ENCODE results near the gene NF1. TPM values are rescaled to one million over a fixed set of nuclear protein-coding genes. Genes with fewer than 3 reads are reported as not detected.

Gene NF1
- total and polyA plus RNA-seq, 4 donors = 8.4 to 116 (median 25.5) TPM

- H3K27ac ChIP-seq (ENCODE audit: low read depth in 1 of 2, low read length in 1 of 2) = no peak overlapping the region
- H3K4me1 ChIP-seq (ENCODE audit: control insufficient read depth in 5 of 5, insufficient read depth in 5 of 5, low read length in 5 of 5) = peaks cover 0 to 2% (median 0%) of the 10 kb centered on the region in 5 donors
- 51 to 74% methylated on average over 4 of the region's 4 CpGs for WGBS, 2 donors
- DNase-seq (no peak), ATAC-seq (ENCODE audit: insufficient read depth, low FRiP score) (no peak)
- H3K4me3 ChIP-seq = no peak overlapping the region
- H3K36me3 ChIP-seq (ENCODE audit: control insufficient read depth in 4 of 4, insufficient read depth in 4 of 4, low read length in 4 of 4) = no peaks in the 10 kb centered on the region
- TF ChIP-seq, protein P1, sequence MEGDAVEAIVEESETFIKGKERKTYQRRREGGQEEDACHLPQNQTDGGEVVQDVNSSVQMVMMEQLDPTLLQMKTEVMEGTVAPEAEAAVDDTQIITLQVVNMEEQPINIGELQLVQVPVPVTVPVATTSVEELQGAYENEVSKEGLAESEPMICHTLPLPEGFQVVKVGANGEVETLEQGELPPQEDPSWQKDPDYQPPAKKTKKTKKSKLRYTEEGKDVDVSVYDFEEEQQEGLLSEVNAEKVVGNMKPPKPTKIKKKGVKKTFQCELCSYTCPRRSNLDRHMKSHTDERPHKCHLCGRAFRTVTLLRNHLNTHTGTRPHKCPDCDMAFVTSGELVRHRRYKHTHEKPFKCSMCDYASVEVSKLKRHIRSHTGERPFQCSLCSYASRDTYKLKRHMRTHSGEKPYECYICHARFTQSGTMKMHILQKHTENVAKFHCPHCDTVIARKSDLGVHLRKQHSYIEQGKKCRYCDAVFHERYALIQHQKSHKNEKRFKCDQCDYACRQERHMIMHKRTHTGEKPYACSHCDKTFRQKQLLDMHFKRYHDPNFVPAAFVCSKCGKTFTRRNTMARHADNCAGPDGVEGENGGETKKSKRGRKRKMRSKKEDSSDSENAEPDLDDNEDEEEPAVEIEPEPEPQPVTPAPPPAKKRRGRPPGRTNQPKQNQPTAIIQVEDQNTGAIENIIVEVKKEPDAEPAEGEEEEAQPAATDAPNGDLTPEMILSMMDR (IDR thresholded peaks at IDR 0.05; ENCODE audit: control extremely low read depth, extremely low read depth) = no peak
- no peak overlapping the region for H3K9ac ChIP-seq (ENCODE audit: insufficient read depth in 1 of 2, low read length in 2 of 2)
- H3K27me3 ChIP-seq (ENCODE audit: control insufficient read depth in 3 of 3, insufficient read depth in 3 of 3, low read length in 2 of 3) = no peaks in the 10 kb centered on the region
- H3K9me3 ChIP-seq (ENCODE audit: control insufficient read depth in 4 of 4, insufficient read depth in 3 of 4, low read length in 3 of 4) = no peaks in the 10 kb centered on the region
These were observed 21.4 kb upstream of the NF1 start for GRCh38 chr17:31073411-31073810.

GRCh38 chr17:31074772-31075555 lies 19.8 kb upstream of the NF1 start:
- DNase-seq (no peak), ATAC-seq (ENCODE audit: insufficient read depth, low FRiP score) (no peak)
- H3K27me3 ChIP-seq (ENCODE audit: control insufficient read depth in 3 of 3, insufficient read depth in 3 of 3, low read length in 2 of 3) = no peaks in the 10 kb centered on the region
- WGBS, 2 donors = 62 to 72% methylated on average over 4 of the region's 4 CpGs
- H3K9ac ChIP-seq (ENCODE audit: insufficient read depth in 1 of 2, low read length in 2 of 2) = no peak overlapping the region
- H3K4me1 ChIP-seq (ENCODE audit: control insufficient read depth in 5 of 5, insufficient read depth in 5 of 5, low read length in 5 of 5) = peaks cover 0 to 1% (median 0%) of the 10 kb centered on the region in 5 donors
- H3K36me3 ChIP-seq (ENCODE audit: control insufficient read depth in 4 of 4, insufficient read depth in 4 of 4, low read length in 4 of 4) = no peaks in the 10 kb centered on the region
- TF ChIP-seq, protein P1 (IDR thresholded peaks at IDR 0.05; ENCODE audit: control extremely low read depth, extremely low read depth) = no peak
- no peak overlapping the region for H3K4me3 ChIP-seq
- H3K9me3 ChIP-seq (ENCODE audit: control insufficient read depth in 4 of 4, insufficient read depth in 3 of 4, low read length in 3 of 4) = no peaks in the 10 kb centered on the region
- no peak overlapping the region for H3K27ac ChIP-seq (ENCODE audit: low read depth in 1 of 2, low read length in 1 of 2)

GRCh38 chr17:31078290-31078689 lies 16.5 kb upstream of the NF1 start:
- WGBS, 2 donors = 40 to 53% methylated on average over 4 of the region's 4 CpGs

More at GRCh38 chr17:31078290-31078689, 16.5 kb upstream of the NF1 start:
- no peaks in the 10 kb centered on the region for H3K27me3 ChIP-seq (ENCODE audit: control insufficient read depth in 3 of 3, insufficient read depth in 3 of 3, low read length in 2 of 3)
- H3K9me3 ChIP-seq (ENCODE audit: control insufficient read depth in 4 of 4, insufficient read depth in 3 of 4, low read length in 3 of 4) = no peaks in the 10 kb centered on the region
- ATAC-seq (ENCODE audit: insufficient read depth, low FRiP score) (no peak), DNase-seq (no peak)
- H3K36me3 ChIP-seq (ENCODE audit: control insufficient read depth in 4 of 4, insufficient read depth in 4 of 4, low read length in 4 of 4) = no peaks in the 10 kb centered on the region
- peaks cover 0 to 1% (median 0%) of the 10 kb centered on the region in 5 donors for H3K4me1 ChIP-seq (ENCODE audit: control insufficient read depth in 5 of 5, insufficient read depth in 5 of 5, low read length in 5 of 5)
- H3K4me3 ChIP-seq = no peak overlapping the region
- H3K9ac ChIP-seq (ENCODE audit: insufficient read depth in 1 of 2, low read length in 2 of 2) = no peak overlapping the region
- H3K27ac ChIP-seq (ENCODE audit: low read depth in 1 of 2, low read length in 1 of 2) = no peak overlapping the region
- TF ChIP-seq, protein P1 (IDR thresholded peaks at IDR 0.05; ENCODE audit: control extremely low read depth, extremely low read depth) = no peak

Measured in lung (tissue), 12 donors.